DMS114 treated with DMSO at 0.1 percent for 48 hours (cell line): ENCODE measurements around the gene RAB11FIP4.

ENCODE experiments used
- DNase-seq: peaks from one replicate; lab custom pipeline; 2025; ENCODE audit not compliant: unreplicated experiment; lab: John Stamatoyannopoulos, UW

RAB11FIP4 gene

GRCh38 chr17:31385428-31386285, 5.8 kb upstream of the RAB11FIP4 start:
- no peak for DNase-seq

- DNase-seq, result no peak
Observed at GRCh38 chr17:31386542-31387075, 4.9 kb upstream of the RAB11FIP4 start.

- no peak for DNase-seq
Observed at GRCh38 chr17:31387438-31387837, 4.0 kb upstream of the RAB11FIP4 start.

- DNase-seq, result no peak
Observed at GRCh38 chr17:31388351-31388750, 3.1 kb upstream of the RAB11FIP4 start.

- DNase-seq, result no peak
Observed at GRCh38 chr17:31388770-31389656, 2.5 kb upstream of the RAB11FIP4 start.

GRCh38 chr17:31389657-31390381, 1.7 kb upstream of the RAB11FIP4 start:
- no peak for DNase-seq

- DNase-seq, result no peak
Observed at GRCh38 chr17:31390426-31390747, 1.1 kb upstream of the RAB11FIP4 start.

GRCh38 chr17:31390748-31391495, 553 bp upstream of the RAB11FIP4 start:
- DNase-seq, result no peak

- no peak for DNase-seq
Observed at GRCh38 chr17:31392002-31392855, 754 bp downstream of the RAB11FIP4 start.

GRCh38 chr17:31392856-31393748, 1.6 kb downstream of the RAB11FIP4 start:
- no peak for DNase-seq

- DNase-seq, result no peak
Observed at GRCh38 chr17:31393749-31394146, 2.3 kb downstream of the RAB11FIP4 start.

GRCh38 chr17:31394544-31394943, 3.1 kb downstream of the RAB11FIP4 start:
- no peak for DNase-seq

GRCh38 chr17:31397256-31397939, 5.9 kb downstream of the RAB11FIP4 start:
- DNase-seq, result no peak

GRCh38 chr17:31398381-31399311, 7.2 kb downstream of the RAB11FIP4 start:
- no peak for DNase-seq

GRCh38 chr17:31400481-31400950, 9.0 kb downstream of the RAB11FIP4 start:
- DNase-seq, result no peak

- no peak for DNase-seq
Observed at GRCh38 chr17:31401456-31402254, 10.2 kb downstream of the RAB11FIP4 start.
